Astrocyte of the spinal cord (primary cell): ENCODE data around the gene ROR1.
A peak's percentile ranks its signal among the peaks of the same experiment; 100 is the strongest.
"Not testable (repeated sequence)": the region's sequence is repeated elsewhere in the genome, so short reads cannot be mapped to it uniquely, and the experiment has no call there.

ENCODE experiments used
- DNase-seq: peaks from one replicate; pipeline ENCODE4 v3.0.0; 2011; ENCODE audit warnings: low read depth, low spot score
- H3K4me3 ChIP-seq: 2 replicates; pipeline ENCODE4 v1.5.1; 2011; ENCODE audit warnings: low read depth, mild to moderate bottlenecking, low read length, moderate library complexity
- in situ Hi-C: cut with HindIII; loops from 2 replicates; pipeline ENCODE4 v1.10.0; 2017; ENCODE audit warnings: low sequenced_read_pairs
- TF ChIP-seq, protein P1 (sequence below): IDR thresholded peaks from 2 replicates; pipeline ENCODE4 v1.5.1; 2012; ENCODE audit warnings: low read depth, mild to moderate bottlenecking, low read length, inconsistent platforms

The ROR1 gene

DNA sequence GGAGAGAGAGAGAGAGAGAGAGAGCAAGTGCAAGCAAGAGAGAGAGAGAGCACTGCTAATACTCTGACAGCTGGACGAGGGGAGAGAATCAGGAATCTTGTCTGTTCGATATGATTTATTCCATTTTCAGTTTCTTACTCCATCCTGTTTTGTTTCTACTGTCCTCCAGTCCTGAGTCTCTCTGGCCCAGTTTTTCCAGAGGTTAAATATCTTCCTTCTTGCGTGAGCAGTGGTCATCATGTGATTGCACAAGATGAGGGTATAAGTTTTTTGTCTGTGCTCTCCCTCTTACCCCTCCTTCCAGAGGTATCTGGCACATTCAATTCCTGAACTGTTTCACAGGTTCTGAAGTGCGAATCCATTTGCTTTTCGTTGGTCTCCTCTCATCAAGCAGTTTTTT lies 446.4 kb downstream of the ROR1 start:
- DNase-seq: no peak
- in situ Hi-C loops: no loop called here
- no peak overlapping the region for H3K4me3 ChIP-seq
- TF ChIP-seq, protein P1, sequence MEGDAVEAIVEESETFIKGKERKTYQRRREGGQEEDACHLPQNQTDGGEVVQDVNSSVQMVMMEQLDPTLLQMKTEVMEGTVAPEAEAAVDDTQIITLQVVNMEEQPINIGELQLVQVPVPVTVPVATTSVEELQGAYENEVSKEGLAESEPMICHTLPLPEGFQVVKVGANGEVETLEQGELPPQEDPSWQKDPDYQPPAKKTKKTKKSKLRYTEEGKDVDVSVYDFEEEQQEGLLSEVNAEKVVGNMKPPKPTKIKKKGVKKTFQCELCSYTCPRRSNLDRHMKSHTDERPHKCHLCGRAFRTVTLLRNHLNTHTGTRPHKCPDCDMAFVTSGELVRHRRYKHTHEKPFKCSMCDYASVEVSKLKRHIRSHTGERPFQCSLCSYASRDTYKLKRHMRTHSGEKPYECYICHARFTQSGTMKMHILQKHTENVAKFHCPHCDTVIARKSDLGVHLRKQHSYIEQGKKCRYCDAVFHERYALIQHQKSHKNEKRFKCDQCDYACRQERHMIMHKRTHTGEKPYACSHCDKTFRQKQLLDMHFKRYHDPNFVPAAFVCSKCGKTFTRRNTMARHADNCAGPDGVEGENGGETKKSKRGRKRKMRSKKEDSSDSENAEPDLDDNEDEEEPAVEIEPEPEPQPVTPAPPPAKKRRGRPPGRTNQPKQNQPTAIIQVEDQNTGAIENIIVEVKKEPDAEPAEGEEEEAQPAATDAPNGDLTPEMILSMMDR: no peak

DNA sequence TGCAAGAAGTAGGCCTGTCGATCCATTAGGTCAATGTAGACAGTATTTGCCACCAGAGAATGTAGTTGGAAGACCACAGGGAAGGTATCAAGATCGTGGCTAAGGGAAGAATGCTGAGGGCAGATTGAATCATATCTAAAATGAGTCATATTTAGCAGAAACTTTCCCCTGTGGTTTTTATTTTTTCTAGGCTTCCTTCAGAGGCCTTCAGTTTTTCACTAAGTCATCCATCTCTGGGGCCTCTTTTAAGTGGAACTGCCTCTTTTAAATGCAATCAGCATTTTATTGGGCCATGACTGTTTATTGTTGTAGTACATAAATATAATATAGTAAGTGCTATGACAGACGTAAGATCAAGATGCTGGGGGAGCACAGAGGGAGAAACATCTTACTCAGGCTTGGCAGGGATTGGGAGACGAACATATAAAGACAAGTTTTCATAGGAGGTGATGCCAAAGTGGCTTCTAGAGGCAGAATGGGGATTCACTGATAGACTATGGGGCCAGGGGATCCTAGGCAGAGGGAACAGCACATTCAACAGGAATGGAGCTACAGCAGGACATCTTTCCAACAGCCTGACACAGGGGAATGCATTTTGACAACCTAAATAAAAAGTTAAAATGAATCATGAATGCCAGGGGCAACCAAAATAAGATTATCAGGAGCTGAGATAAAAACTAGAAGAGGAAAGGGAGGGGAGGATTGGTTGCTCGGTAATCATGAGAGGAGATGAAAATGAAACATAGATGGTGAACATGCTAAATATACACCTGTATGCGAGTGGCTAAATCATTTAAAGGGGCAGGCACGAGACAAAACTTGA lies 449.7 kb downstream of the ROR1 start:
- peak; percentile 91 for DNase-seq
- in situ Hi-C loops: no loop called here
- H3K4me3 ChIP-seq: no peak overlapping the region
- TF ChIP-seq, protein P1: no peak

DNA sequence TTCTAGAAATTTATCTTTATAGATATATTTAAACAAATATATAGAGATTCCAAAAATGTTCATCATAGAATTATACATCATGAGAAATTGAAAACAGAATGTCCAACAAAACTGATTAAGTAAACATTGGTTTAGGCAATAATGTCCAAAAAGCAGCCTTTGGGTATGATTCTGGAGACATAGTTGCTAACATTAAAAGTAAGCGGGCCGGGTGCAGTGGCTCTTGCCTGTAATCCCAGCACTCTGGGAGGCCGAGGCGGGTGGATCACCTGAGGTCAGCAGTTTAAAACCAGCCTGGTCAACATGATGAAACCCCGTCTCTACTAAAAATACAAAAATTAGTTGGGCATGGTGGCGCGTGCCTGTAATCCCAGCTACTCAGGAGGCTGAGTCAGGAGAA lies 450.4 kb downstream of the ROR1 start:
- H3K4me3 ChIP-seq, in situ Hi-C loops, DNase-seq: not testable (repeated sequence)

DNA sequence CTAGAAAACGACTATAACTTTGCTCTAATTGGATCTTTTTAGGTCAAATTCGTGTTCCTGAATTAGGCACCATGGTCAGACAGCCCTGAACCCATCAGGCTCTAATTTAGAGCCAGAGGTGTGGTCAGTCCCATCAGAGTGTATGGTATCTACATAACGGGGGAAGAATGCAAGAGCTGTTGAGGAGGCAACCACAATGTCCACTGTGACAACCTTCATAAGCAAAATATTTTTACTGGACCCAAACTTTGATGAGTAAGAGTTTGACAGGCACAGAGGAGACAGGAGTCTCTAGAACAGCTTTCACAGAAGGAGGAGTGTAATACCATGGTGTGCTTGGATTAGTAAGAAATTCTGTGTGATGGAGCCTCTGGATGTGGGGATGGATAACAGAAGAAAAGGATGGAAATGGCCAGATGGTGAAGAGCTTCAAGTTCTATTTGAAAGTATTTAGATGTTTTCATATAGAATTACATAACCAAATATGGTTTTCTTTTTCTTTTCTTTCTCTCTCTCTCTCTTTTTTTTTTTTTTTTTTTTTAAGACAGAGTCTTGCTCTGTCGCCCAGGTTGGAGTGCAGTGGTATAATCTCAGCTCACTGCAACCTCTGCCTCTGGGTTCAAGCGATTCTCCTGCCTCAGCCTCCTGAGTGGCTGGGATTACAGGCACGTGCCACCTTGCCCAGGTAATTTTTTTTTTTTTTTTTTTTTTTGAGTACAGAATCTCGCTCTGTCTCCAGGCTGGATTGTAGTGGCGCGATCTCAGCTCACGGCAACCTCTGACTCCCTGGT lies 454.5 kb downstream of the ROR1 start:
- in situ Hi-C loops: no loop called here
- no peak overlapping the region for H3K4me3 ChIP-seq
- TF ChIP-seq, protein P1: no peak
- DNase-seq: peak; percentile 74

DNA sequence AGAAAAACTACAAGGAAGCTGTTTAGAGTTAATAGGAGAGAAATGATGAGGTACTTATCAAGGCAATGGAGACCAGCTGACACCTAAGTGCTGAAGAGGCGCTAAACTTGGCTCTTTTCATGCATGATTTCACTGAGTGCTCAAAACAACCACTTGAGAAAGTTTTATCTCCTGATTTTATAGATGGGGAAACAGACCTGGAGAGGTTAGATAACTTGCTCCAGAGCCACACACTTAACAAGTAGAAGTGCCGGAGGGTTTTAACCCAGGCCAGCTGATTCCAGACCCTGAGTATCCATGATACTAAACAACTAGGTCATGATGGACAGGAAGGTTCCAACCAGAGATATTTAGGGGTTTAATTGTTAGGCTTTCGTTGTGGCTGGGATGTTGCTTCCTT lies 455.5 kb downstream of the ROR1 start:
- H3K4me3 ChIP-seq: no peak overlapping the region
- in situ Hi-C loops: no loop called here
- DNase-seq: no peak
- TF ChIP-seq, protein P1: no peak
